NCI-H2196 treated with DMSO at 0.1 percent for 48 hours (cell line): ENCODE data around the gene COPG2.
"Not testable (repeated sequence)": the region's sequence is repeated elsewhere in the genome, so short reads cannot be mapped to it uniquely, and the experiment has no call there.

Experiments used
- DNase-seq: peaks from one replicate; lab custom pipeline; 2025; ENCODE audit not compliant: unreplicated experiment; lab: John Stamatoyannopoulos, UW

Gene COPG2

DNA sequence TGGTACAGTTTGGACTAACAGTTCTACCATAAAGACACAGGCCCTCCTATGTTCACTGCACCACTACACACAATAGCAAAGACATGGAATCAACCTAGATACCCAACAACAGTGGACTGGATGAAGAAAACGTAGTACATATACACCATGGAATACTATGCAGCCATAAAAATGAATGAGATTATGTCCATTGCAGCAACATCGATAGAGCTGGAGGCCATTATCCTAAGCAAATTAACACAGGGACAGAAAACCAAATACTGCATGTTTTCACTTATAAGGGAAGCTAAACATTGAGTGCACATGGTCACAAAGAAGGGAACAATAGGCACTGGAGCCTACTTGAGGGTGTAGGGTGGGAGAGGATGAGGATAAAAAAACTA is 101.7 kb downstream of the COPG2 start:
- DNase-seq = no peak

DNA sequence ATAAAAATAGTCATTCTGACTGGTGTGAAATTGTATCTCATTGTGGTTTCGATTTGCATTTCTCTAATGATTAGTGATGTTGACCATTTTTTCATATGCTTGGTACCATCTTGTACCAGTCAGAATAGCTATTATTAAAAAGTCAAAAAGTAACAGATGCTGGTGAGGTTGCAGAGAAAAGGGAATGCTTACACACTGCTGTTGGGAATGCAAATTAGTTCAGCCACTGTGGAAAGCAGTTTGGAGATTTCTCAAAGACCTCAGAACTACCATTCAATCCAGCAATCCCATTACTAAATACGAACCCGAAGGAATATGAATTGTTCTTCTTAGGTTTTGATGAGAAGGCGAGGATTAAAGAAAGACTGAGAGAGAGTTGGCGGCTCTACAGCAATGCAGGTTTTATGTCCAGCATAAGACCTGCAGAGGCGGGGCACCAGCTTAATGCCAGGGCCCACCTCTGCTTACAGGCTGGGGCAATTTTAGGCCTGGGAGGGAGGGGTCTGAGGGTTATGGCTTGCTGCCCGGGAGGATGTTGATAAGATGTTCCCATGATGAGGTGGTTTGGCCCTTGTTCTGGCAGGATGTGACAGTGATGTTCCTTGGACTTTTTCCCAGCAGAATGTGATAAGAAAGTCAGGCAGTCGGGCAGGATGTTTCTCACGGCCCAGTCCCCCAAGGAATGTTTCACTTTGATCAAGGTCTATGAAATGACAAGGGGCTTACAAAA is 102.2 kb downstream of the COPG2 start:
- DNase-seq = no peak

GRCh38 chr7:130560972-130561371 is 107.6 kb downstream of the COPG2 start:
- no peak for DNase-seq

- no peak for DNase-seq
Measured at GRCh38 chr7:130559184-130559583, 109.4 kb downstream of the COPG2 start.

GRCh38 chr7:130554481-130554880 is 114.1 kb downstream of the COPG2 start:
- DNase-seq = no peak

DNA sequence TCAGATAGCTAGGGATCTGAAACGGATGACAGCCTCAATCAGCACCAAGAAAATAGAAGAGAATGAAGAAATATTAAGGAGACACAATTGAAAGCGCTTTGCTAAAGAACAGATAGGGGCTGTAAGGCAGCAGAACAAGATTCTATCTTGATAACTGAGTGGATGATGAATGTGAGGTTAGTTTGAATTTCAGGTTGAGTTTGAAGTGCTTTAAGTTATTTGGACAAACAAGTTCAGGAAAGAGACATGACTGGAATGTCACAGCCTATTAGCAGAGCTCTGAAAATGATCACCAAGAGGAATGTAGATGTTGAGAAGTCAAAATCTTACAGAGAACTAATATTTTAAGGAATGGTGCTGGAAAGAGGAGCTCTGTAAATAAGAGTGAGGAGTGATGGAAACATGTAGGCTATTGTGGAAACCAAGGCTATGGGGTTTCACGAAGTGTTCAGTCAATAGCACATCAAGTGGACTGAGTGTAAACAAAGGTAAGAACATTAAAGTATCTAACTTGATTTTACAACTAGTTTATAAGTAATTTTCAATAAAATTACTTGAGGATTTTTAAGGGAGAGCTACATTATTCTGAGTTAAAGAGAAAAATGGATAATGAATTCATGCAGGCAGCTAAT is 115.0 kb downstream of the COPG2 start:
- DNase-seq = no peak

- no peak for DNase-seq
Measured at GRCh38 chr7:130544356-130544755, 124.2 kb downstream of the COPG2 start.

- DNase-seq = no peak
Measured at GRCh38 chr7:130543487-130544010, 125.0 kb downstream of the COPG2 start.

- DNase-seq = not testable (repeated sequence)
Measured at GRCh38 chr7:130542297-130542696, 126.3 kb downstream of the COPG2 start.

DNA sequence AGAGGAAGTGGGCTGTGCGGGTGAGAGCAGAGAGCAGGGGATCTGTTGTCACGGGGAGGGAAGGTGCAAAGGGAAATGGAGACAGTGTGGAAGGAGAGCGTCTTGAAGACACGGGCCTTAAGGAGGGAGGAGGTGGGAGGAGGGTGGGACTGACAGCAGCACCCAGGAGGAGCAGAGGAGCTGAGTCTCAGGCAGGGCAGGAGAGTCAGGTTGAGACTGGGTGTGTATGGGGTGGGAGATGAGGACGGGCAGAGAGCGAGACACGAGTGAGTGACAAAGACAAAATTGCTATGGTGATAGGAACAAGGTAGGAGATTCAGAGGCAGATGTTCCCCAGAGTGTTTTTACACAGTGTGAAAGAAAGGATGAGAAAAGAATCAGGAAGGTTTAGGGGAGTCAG is 127.3 kb downstream of the COPG2 start:
- not testable (repeated sequence) for DNase-seq

DNA sequence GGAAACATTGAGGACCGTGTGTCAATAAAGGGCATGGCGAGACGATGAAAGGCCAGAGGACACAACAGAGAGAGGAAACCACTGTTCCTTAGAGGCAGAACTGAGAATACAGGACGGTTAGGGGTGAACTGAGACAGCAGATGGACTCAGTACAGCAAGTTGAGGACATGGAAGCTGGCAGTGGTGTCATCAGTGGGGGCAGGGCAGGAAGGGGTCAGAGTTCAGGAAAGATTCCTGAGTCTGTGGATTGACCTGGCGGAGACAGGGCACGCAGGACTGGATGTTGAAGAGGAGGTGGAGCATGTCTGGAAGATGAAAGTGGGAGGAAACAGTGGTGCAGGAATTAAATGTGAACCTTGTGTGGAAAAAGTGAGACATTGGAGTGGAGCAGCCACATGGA is 130.7 kb downstream of the COPG2 start:
- DNase-seq = not testable (repeated sequence)

- no peak for DNase-seq
Measured at GRCh38 chr7:130529417-130529816, 139.1 kb downstream of the COPG2 start.

GRCh38 chr7:130527752-130528355 is 140.7 kb downstream of the COPG2 start:
- DNase-seq = not testable (repeated sequence)

DNA sequence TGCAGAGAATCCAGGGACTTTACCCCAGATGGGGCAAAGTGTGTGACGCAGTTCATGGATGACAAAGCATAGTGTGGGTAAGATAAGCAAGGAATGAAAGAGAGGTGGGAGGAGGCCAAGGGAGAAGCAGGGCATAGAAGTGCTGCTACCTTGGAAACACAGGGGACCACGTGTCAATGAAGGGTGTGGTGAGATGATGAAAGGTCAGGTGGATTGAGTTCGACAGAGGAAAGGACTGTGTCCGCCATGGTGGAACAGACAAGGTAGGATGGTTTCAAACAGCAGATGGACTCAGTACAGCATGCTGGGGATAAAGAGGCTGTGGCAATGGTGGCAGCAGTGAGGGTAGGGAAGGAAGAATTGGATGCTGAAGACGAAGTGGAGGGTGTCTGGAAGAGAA is 143.9 kb downstream of the COPG2 start:
- no peak for DNase-seq

DNA sequence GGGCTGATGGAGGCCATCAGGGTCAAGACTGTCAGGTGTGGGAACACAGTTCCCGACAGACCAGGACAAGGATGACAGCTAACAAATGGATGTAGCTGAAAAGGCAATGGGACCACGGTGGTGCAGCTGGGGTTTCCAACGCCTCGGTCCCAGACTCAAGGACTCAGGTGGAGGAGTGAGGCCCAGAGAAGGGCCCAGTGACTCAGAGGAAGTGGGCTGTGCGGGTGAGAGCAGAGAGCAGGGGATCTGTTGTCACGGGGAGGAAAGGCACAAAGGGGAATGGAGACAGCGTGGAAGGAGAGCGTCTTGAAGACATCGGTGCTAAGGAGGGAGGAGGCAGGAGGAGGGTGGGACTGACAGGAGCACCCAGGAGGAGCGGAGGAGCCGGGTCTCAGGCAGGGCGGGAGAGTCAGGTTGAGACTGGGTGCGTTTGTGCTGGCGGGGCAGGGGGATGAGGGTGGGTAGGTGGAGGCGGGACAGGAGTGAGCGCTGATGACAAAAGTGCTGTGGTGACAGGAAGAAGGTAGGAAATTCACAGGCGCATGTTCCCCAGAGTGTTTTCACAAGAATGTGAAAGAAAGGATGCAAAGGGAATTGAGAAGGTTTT is 144.9 kb downstream of the COPG2 start:
- DNase-seq = not testable (repeated sequence)

DNA sequence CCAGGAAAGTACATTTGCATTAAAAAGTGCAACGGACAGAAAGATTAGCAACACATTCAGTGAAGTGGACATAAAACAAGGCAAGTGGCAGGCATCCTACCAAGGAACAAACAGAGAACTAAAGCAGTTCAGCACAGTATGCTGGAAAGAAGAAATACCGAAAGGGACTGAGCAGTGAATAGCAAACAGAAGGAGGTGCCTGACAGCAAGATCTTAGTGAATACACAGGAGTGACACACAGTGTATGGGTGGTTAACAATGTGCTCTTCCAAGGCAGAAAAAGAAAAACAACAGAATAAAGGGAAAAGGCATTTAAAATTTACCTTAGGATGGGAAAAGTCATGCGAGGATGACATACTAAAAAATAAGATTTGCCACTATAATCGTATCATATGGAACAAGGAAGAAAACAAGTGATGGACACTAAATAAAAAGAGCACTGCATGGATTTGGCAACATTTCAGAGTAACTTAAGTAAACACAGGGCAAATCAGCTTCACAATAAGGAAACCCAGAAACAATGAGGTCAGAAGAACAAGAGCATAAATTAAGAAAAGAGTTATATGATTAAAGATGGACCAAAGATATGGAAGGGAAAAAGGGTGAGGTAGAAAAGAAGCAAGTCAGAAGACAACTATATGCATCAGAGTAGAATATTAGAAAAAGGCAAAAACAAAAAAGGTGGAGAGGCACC is 147.1 kb downstream of the COPG2 start:
- no peak for DNase-seq

- DNase-seq = no peak
Measured at GRCh38 chr7:130515315-130516040, 153.1 kb downstream of the COPG2 start.

DNA sequence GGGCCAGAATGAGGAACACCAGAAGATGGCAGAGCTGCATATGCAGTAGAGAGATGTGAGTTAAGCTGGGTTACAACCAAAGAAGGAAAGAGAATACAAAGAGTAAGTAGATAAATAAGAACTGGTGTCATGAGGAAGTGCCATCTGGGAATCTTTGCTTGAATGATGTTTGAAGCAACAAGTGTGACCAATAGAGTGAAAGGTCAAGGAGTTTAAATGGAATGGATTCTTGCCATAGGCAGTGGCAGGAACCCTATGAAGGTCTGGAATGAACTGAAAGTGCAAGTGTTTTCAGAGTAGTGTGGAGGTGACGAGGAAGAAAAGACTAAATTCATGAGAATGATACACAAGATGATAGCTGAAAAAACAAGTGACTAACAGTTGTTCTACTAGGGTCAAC is 155.1 kb downstream of the COPG2 start:
- DNase-seq = no peak

DNA sequence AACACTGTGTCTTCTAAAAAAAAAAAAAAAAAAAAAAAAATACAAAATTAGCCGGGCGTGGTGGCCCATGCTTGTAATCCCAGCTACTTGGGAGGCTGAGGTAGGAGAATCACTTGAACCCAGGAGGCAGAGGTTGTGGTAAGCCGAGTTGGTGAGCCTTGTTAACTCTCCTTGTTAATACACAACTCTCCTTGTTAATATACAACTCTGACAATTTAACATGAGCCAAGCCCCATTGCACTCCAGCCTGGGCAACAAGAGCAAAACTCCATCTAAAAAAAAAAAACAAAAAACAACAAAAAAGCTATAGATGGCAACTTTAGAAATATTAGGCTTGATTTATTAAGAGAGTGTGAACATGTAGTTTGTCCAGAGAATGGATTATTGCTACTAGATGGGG is 156.5 kb downstream of the COPG2 start:
- DNase-seq = not testable (repeated sequence)

DNA sequence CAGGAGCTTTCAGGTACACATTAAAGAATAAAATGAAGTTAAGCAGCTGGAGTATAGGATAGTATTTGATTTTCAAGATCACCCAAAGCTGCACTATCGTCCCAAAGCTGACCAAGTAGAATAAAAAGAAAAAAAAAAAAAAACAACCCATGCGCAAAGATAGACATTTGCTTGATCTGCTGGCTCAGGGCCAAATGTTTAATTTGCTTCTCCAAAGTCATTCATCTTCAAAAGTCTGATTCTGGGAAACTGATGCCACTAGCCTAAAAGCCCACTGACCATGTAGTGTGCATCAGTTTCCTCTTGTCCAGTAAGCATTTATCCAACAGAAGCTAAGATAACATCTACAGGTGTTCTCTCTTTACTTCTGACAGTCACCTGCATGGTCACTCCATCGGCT is 162.2 kb downstream of the COPG2 start:
- DNase-seq = no peak
